SU-DHL-6 (cell line): Measurements from ENCODE around the gene P3H4.

Source experiments
- CTCF ChIP-seq: fragments of 200-600 bp; sonication (generic); IDR thresholded peaks from one replicate; pipeline ENCODE4 v1.5.1; 2017; ENCODE audit warnings: antibody characterized with exemption, mild to moderate bottlenecking, low read length, moderate library complexity; ENCODE audit not compliant: insufficient read depth, poor library complexity, severe bottlenecking
- EZH2phosphoT487 ChIP-seq: fragments of 200-600 bp; sonication (generic), shearing (Covaris generic); conservative IDR thresholded peaks from 2 replicates; pipeline ENCODE4 v1.6.1; 2018; ENCODE audit warnings: mild to moderate bottlenecking, antibody characterized with exemption, low read length, moderate library complexity, mixed read lengths

GRCh38 chr17:41786227-41787020, 25.3 kb downstream of the P3H4 start, which contains the start of gene JUP:
- no peak for TF ChIP-seq EZH2phosphoT487
- TF ChIP-seq CTCF, result peak; percentile 38
